Measurements from ENCODE around the gene KDM5B.

KDM5B gene

GRCh38 chr1:202680586-202681352 lies 127.5 kb downstream of the KDM5B start:
- Histone ChIP-seq H3K9ac (ENCODE audit: low read length) (no peak overlapping the region), H3K27ac (ENCODE audit: low read depth, low read length) (no peak overlapping the region), H3K4me3 (ENCODE audit: low read depth in 1 of 2, low read length in 2 of 2) (no peak overlapping the region), H3K9me3 (ENCODE audit: low read length) (no peaks in the 10 kb centered on the region), H3K27me3 (ENCODE audit: control insufficient read depth in 1 of 2, insufficient read depth in 2 of 2, low read length in 2 of 2) (peaks cover 5 to 10% of the 10 kb centered on the region in 2 donors), H3K36me3 (ENCODE audit: insufficient read depth, low read length) (no peaks in the 10 kb centered on the region), H3K4me1 (ENCODE audit: insufficient read depth, low read length) (no peaks in the 10 kb centered on the region)

- no peaks in the 10 kb centered on the region for H3K4me1 ChIP-seq (ENCODE audit: insufficient read depth, low read length)
- no peaks in the 10 kb centered on the region for H3K36me3 ChIP-seq (ENCODE audit: insufficient read depth, low read length)
- H3K27ac ChIP-seq (ENCODE audit: low read depth, low read length) = no peak overlapping the region
- peaks cover 5 to 10% of the 10 kb centered on the region in 2 donors for H3K27me3 ChIP-seq (ENCODE audit: control insufficient read depth in 1 of 2, insufficient read depth in 2 of 2, low read length in 2 of 2)
- H3K9me3 ChIP-seq (ENCODE audit: low read length) = no peaks in the 10 kb centered on the region
- H3K9ac ChIP-seq (ENCODE audit: low read length) = no peak overlapping the region
- H3K4me3 ChIP-seq (ENCODE audit: low read depth in 1 of 2, low read length in 2 of 2) = no peak overlapping the region
Measured at GRCh38 chr1:202679406-202680177, 128.6 kb downstream of the KDM5B start.

- no peaks in the 10 kb centered on the region for H3K9me3 ChIP-seq (ENCODE audit: low read length)
- H3K4me3 ChIP-seq (ENCODE audit: low read depth in 1 of 2, low read length in 2 of 2) = no peak overlapping the region
- peaks cover 4 to 10% of the 10 kb centered on the region in 2 donors for H3K27me3 ChIP-seq (ENCODE audit: control insufficient read depth in 1 of 2, insufficient read depth in 2 of 2, low read length in 2 of 2)
- no peaks in the 10 kb centered on the region for H3K4me1 ChIP-seq (ENCODE audit: insufficient read depth, low read length)
- no peak overlapping the region for H3K27ac ChIP-seq (ENCODE audit: low read depth, low read length)
- H3K36me3 ChIP-seq (ENCODE audit: insufficient read depth, low read length) = no peaks in the 10 kb centered on the region
- H3K9ac ChIP-seq (ENCODE audit: low read length) = no peak overlapping the region
Measured at GRCh38 chr1:202677433-202677832, 130.8 kb downstream of the KDM5B start.
